Activated naive CD8-positive, alpha-beta T cell treated with anti-CD3 and anti-CD28 coated beads for 36 hours (primary cell): ENCODE data around the gene OLFM3. TPM values are rescaled to one million over a fixed set of nuclear protein-coding genes. Genes with fewer than 3 reads are reported as not detected.

ENCODE experiments used
- DNase-seq: peaks from one replicate; pipeline ENCODE4 v3.0.0; 2021
- H3K27ac Mint-ChIP-seq: one replicate; pipeline ENCODE4 v1.8.0; 2022; ENCODE audit warnings: mild to moderate bottlenecking, moderate library complexity, mixed read lengths
- H3K27me3 Mint-ChIP-seq: one replicate; pipeline ENCODE4 v1.8.0; 2022; ENCODE audit warnings: mild to moderate bottlenecking, mixed read lengths
- H3K36me3 Mint-ChIP-seq: one replicate; pipeline ENCODE4 v1.8.0; 2021; ENCODE audit warnings: mild to moderate bottlenecking, mixed read lengths
- H3K4me1 Mint-ChIP-seq: one replicate; pipeline ENCODE4 v1.8.0; 2021; ENCODE audit warnings: mixed read lengths
- H3K4me3 Mint-ChIP-seq: one replicate; pipeline ENCODE4 v1.8.0; 2022; ENCODE audit warnings: mild to moderate bottlenecking, moderate library complexity, mixed read lengths
- H3K9me3 Mint-ChIP-seq: one replicate; pipeline ENCODE4 v1.8.0; 2022; ENCODE audit warnings: mixed read lengths
- total RNA-seq, 2 experiments: library from RNA; stranded (reverse); gene quantifications; one replicate each; pipeline ENCODE4 v1.2.3, GENCODE V29; 2021

The OLFM3 gene
- not detected for total RNA-seq

- Mint-ChIP-seq H3K4me1 (peaks cover 3% of the 10 kb centered on the region), H3K27ac (no peak within 1 kb of the TSS), H3K36me3 (no peaks in the 10 kb centered on the region), H3K4me3 (no peak within 1 kb of the TSS), H3K27me3 (peaks cover 26% of the 10 kb centered on the region), H3K9me3 (no peaks in the 10 kb centered on the region)
- peak; percentile 1 for DNase-seq
Measured at GRCh38 chr1:101996825-101997465, at the start of gene OLFM3. TSS of gene OLFM3 (minus strand) at chr1:101996926.

GRCh38 chr1:102045752-102046151 lies 49.0 kb upstream of the OLFM3 start:
- no peaks in the 10 kb centered on the region for H3K27me3 Mint-ChIP-seq
- H3K9me3 Mint-ChIP-seq = no peaks in the 10 kb centered on the region
- H3K36me3 Mint-ChIP-seq = no peaks in the 10 kb centered on the region
- H3K4me1 Mint-ChIP-seq = no peaks in the 10 kb centered on the region
- no peak overlapping the region for H3K27ac Mint-ChIP-seq
- DNase-seq = no peak
- no peak overlapping the region for H3K4me3 Mint-ChIP-seq

DNA sequence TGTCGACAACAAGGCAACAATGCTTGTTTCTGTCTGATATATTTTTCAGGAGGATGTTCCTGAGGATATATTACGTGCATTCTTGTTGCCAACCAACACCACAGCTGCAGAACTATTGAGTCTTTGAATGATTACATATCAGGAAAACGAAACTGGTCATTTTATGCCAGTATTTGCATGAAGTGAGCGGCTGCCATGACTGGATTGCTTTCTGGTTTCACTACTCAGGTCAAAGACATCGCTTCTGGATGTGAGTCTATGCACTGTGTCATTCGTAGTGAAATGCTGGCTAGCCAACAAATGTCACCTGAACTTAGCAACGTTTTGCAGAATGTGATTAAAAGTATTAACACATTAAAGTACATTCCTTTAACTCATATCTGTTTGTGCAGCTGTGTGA lies 35.8 kb upstream of the OLFM3 start:
- no peak overlapping the region for H3K27ac Mint-ChIP-seq
- H3K36me3 Mint-ChIP-seq = no peaks in the 10 kb centered on the region
- H3K4me3 Mint-ChIP-seq = no peak overlapping the region
- no peaks in the 10 kb centered on the region for H3K27me3 Mint-ChIP-seq
- DNase-seq = no peak
- no peaks in the 10 kb centered on the region for H3K9me3 Mint-ChIP-seq
- no peaks in the 10 kb centered on the region for H3K4me1 Mint-ChIP-seq

DNA sequence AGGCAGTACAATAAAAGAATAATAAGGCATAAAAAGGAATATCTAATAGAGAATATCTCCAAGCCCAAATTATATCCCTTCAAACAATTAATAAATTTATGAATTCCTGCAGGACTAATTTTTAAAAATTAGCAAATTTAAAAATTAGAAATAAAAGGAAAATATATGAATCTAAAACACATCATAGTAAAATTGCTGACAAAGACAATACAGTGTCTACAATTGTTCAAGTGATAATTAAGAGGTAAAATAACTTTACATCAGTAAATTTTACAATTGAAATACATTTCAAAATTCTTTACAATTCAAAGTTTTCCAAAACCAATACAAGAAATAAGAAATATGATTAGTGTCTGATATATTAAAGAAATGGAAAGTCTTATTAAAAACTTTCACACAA lies 22.8 kb upstream of the OLFM3 start:
- H3K9me3 Mint-ChIP-seq = peaks cover 4% of the 10 kb centered on the region
- H3K27ac Mint-ChIP-seq = no peak overlapping the region
- no peaks in the 10 kb centered on the region for H3K4me1 Mint-ChIP-seq
- no peaks in the 10 kb centered on the region for H3K36me3 Mint-ChIP-seq
- H3K27me3 Mint-ChIP-seq = no peaks in the 10 kb centered on the region
- H3K4me3 Mint-ChIP-seq = no peak overlapping the region
- no peak for DNase-seq

DNA sequence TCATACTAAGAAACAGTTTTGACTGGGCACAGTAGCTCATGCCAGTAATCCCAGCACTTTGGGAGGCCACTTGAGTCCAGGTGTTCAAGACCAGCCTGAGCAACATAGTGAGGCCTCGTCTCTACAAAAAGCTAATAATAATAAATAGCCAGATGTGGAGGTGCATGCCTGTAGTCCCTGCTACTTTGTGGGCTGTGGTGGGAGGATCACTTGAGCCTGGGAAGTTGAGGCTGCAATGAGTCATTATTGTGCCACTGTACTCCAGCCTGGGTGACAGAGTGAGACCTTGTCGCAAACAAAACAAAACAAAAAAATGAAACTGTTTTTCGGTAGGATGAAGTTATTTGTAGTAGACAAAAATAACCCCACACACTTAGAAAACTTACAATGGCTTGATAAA lies 19.0 kb upstream of the OLFM3 start:
- no peak for DNase-seq
- Mint-ChIP-seq H3K9me3 (no peaks in the 10 kb centered on the region), H3K4me1 (no peaks in the 10 kb centered on the region), H3K27me3 (no peaks in the 10 kb centered on the region), H3K36me3 (no peaks in the 10 kb centered on the region), H3K4me3 (no peak overlapping the region), H3K27ac (no peak overlapping the region)

- Mint-ChIP-seq H3K4me3 (no peak overlapping the region), H3K4me1 (no peaks in the 10 kb centered on the region), H3K36me3 (no peaks in the 10 kb centered on the region), H3K9me3 (peaks cover 4% of the 10 kb centered on the region), H3K27me3 (peaks cover 7% of the 10 kb centered on the region), H3K27ac (no peak overlapping the region)
- DNase-seq = no peak
Measured at GRCh38 chr1:102002057-102002456, 5.3 kb upstream of the OLFM3 start.

- Mint-ChIP-seq H3K27me3 (peaks cover 26% of the 10 kb centered on the region), H3K27ac (no peak overlapping the region), H3K9me3 (no peaks in the 10 kb centered on the region), H3K4me1 (peaks cover 3% of the 10 kb centered on the region), H3K4me3 (no peak overlapping the region), H3K36me3 (no peaks in the 10 kb centered on the region)
- no peak for DNase-seq
Measured at GRCh38 chr1:101995984-101996745, 561 bp downstream of the OLFM3 start.

- Mint-ChIP-seq H3K27ac (no peak overlapping the region), H3K27me3 (peaks cover 30% of the 10 kb centered on the region), H3K4me1 (peaks cover 3% of the 10 kb centered on the region), H3K9me3 (no peaks in the 10 kb centered on the region), H3K4me3 (no peak overlapping the region), H3K36me3 (no peaks in the 10 kb centered on the region)
- DNase-seq = no peak
Measured at GRCh38 chr1:101993710-101994109, 3.0 kb downstream of the OLFM3 start.

DNA sequence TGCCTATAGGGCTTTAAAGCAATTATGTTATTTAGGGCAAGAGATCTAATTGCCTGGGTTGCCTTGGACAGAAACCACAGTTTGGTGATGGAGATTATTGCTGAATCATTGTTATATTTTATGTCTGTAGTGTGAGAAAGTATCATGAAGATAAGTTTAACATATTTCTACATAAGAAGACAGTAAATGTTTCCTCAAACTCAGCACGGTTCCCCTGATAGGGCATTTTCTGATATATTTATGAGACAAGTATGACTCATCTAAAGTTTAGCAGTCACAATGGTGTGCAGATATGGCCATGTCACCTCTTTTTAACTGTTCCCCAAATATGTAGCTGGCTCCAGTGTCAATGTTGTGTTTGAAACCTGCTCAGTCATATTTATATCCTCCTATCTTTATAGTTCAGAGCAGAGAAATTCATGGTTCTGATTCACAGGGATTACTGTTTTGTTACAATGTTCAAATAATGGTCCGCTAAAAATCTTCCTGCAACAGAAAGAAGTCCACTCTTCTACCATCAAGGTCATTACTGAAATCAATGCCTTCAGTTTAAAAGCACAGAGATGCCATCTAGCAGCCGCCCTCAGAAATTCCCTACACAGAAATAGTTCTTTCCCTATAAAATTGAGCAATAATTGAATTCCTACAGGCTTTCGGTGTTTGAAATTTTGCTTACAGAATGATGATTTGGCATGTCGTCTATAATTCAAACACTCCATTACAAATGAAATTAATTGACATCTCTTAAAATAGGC lies 3.7 kb downstream of the OLFM3 start:
- no peak overlapping the region for H3K4me3 Mint-ChIP-seq
- peaks cover 3% of the 10 kb centered on the region for H3K4me1 Mint-ChIP-seq
- H3K27me3 Mint-ChIP-seq = peaks cover 30% of the 10 kb centered on the region
- no peaks in the 10 kb centered on the region for H3K36me3 Mint-ChIP-seq
- no peaks in the 10 kb centered on the region for H3K9me3 Mint-ChIP-seq
- no peak overlapping the region for H3K27ac Mint-ChIP-seq
- DNase-seq = no peak

DNA sequence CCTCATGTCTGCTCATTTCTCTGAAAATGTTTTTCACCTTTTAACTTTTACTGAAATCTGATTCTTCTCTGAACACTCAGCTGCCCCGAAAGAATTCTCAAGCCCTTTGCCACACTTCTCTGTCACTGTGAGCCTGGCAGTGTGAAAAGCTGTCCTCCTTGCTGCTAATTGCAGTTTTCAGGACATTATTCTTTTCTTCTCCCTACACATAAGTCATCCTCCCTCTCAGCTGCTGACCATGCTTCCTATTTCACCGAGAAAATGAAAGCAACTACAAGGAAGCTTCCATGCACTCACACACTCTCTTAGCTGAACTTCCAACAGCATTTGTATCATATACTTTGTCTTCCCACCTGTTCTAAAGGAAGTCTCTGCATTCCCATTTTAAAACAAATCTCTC lies 15.8 kb downstream of the OLFM3 start:
- Mint-ChIP-seq H3K27ac (no peak overlapping the region), H3K9me3 (no peaks in the 10 kb centered on the region), H3K4me3 (no peak overlapping the region), H3K27me3 (no peaks in the 10 kb centered on the region), H3K4me1 (no peaks in the 10 kb centered on the region), H3K36me3 (no peaks in the 10 kb centered on the region)
- DNase-seq = no peak

GRCh38 chr1:101977266-101977665 lies 19.5 kb downstream of the OLFM3 start:
- Mint-ChIP-seq H3K27ac (no peak overlapping the region), H3K27me3 (no peaks in the 10 kb centered on the region), H3K9me3 (no peaks in the 10 kb centered on the region)

GRCh38 chr1:101976161-101976560 lies 20.6 kb downstream of the OLFM3 start:
- Mint-ChIP-seq H3K4me3 (no peak overlapping the region), H3K9me3 (no peaks in the 10 kb centered on the region), H3K27ac (no peak overlapping the region), H3K36me3 (no peaks in the 10 kb centered on the region), H3K27me3 (no peaks in the 10 kb centered on the region), H3K4me1 (no peaks in the 10 kb centered on the region)
- no peak for DNase-seq

More at GRCh38 chr1:101977266-101977665, 19.5 kb downstream of the OLFM3 start:
- no peaks in the 10 kb centered on the region for H3K36me3 Mint-ChIP-seq
- H3K4me1 Mint-ChIP-seq = no peaks in the 10 kb centered on the region
- no peak for DNase-seq
- H3K4me3 Mint-ChIP-seq = no peak overlapping the region

DNA sequence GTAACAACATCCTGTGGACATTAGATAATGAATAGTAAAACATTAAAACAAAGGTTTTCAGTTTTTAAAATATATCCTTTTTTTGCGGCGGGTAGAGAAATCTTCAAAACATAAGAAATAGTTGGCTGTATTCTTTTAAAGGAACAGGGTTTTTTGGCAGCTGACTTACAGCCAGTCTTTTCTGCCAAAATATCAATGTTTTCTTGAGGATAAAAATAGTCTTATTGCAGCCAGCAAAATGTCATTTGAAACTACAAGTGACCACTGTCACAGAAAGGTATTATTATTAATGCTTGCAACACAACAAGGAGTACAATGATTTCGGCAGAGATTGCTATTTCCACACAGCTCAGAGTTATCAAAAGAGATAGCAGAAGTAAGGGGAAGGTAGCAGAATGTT lies 21.4 kb downstream of the OLFM3 start:
- Mint-ChIP-seq H3K4me3 (no peak overlapping the region), H3K27ac (no peak overlapping the region), H3K36me3 (no peaks in the 10 kb centered on the region), H3K4me1 (no peaks in the 10 kb centered on the region), H3K27me3 (no peaks in the 10 kb centered on the region), H3K9me3 (no peaks in the 10 kb centered on the region)
- DNase-seq = no peak

DNA sequence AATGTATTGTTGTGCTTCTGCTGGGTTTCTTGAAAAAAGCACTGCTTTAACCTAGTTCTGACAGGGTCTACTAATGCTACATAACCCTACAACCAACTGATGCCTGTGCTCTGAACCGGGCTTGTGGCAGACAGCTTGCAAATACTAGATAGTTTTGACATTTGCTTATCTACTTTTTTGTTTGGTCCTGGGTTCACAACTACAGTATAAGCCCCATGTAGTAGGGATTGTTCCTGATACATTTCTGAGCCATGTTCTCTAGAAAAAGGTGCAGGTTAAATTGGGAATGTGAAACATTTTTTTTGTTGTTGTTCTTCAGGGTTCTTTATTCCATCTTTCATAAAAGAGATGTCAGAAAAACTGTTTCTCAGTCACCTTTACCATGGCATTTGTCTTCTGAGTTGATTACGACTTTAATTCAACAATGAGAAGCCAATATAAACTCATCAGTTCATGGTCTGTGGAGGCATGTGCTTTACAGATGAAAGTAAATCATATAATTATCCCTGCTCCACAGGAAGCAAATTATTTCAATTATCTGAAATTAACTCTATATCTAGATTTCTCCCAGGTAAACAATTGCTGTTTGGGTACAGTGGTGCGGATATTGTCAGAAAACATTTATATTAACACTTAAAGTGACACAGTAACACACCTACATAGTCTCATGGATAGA lies 22.0 kb downstream of the OLFM3 start:
- Mint-ChIP-seq H3K9me3 (no peaks in the 10 kb centered on the region), H3K27ac (no peak overlapping the region), H3K4me3 (no peak overlapping the region), H3K27me3 (no peaks in the 10 kb centered on the region), H3K4me1 (no peaks in the 10 kb centered on the region), H3K36me3 (no peaks in the 10 kb centered on the region)
- DNase-seq = no peak

DNA sequence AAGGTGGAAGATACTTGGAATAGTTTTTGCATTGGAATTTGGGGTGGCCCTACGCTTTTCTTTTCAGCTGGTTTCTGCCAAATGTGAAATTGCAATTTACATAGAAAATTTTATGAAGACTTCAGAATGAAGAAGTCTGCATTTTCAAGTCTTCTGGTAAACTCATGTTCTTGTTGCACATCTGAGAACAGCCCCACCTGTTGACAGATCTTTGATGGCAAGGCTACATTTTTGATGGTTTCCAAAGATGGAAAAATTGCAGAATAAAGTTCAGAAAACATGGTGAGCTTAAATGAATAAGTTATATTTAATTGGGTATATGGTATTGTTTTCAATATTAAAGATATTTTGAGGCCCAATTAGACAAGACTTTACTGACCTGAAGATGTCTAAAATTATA lies 25.4 kb downstream of the OLFM3 start:
- H3K4me1 Mint-ChIP-seq = no peaks in the 10 kb centered on the region
- H3K27ac Mint-ChIP-seq = no peak overlapping the region
- peaks cover 3% of the 10 kb centered on the region for H3K9me3 Mint-ChIP-seq

More for the DNA sequence above, 25.4 kb downstream of the OLFM3 start:
- Mint-ChIP-seq H3K36me3 (no peaks in the 10 kb centered on the region), H3K4me3 (no peak overlapping the region), H3K27me3 (no peaks in the 10 kb centered on the region)
- no peak for DNase-seq
